Hepatocyte (in vitro differentiated cells): Measurements from ENCODE around the gene USH2A.

Source experiments
- CTCF ChIP-seq: fragments of 200-600 bp; sonication (generic); IDR thresholded peaks from 2 replicates; pipeline ENCODE4 v1.5.1; 2016; ENCODE audit warnings: antibody characterized with exemption, mild to moderate bottlenecking; ENCODE audit not compliant: poor library complexity
- EZH2phosphoT487 ChIP-seq: fragments of 200-600 bp; sonication (generic); IDR thresholded peaks from one replicate; pipeline ENCODE4 v1.6.1; 2018; ENCODE audit warnings: antibody characterized with exemption, mild to moderate bottlenecking, low read depth, moderate library complexity; ENCODE audit not compliant: unreplicated experiment, severe bottlenecking

GRCh38 chr1:216290074-216290473 lies 133.2 kb downstream of the USH2A start:
- no peak for TF ChIP-seq CTCF
- no peak for TF ChIP-seq EZH2phosphoT487
